Dermis microvascular lymphatic vessel endothelial cell (primary cell): ENCODE measurements around the gene ARHGDIB. TPM values are rescaled to one million over a fixed set of nuclear protein-coding genes. Genes with fewer than 3 reads are reported as not detected.

Experiments used
- DNase-seq, 2 donors: peaks; one replicate each; pipeline versions ENCODE4 v3.0.0 to v3.0.0-alpha.2; 2010; ENCODE audit warnings: low read depth in 2 of 2
- total RNA-seq: library from RNA; depleted of rRNA; stranded (reverse); fragments of >200 nt; gene quantifications from 2 replicates; pipeline ENCODE4 v1.2.1, GENCODE V29; 2014

The ARHGDIB gene
- total RNA-seq, 1 donor from 2014 or later, result 69.4 TPM

- no peak for DNase-seq
Measured at GRCh38 chr12:14984036-14984435, 22.6 kb upstream of the ARHGDIB start.

GRCh38 chr12:14982991-14983390 lies 21.6 kb upstream of the ARHGDIB start:
- no peak for DNase-seq

- no peak for DNase-seq
Measured at GRCh38 chr12:14982562-14982961, 21.2 kb upstream of the ARHGDIB start.

GRCh38 chr12:14981049-14981448 lies 19.6 kb upstream of the ARHGDIB start:
- DNase-seq, result no peak

GRCh38 chr12:14979468-14979867 lies 18.1 kb upstream of the ARHGDIB start:
- no peak for DNase-seq

- DNase-seq, result no peak
Measured at GRCh38 chr12:14976658-14977057, 15.3 kb upstream of the ARHGDIB start.

GRCh38 chr12:14975457-14975856 lies 14.1 kb upstream of the ARHGDIB start:
- no peak for DNase-seq

- no peak for DNase-seq
Measured at GRCh38 chr12:14974633-14975032, 13.2 kb upstream of the ARHGDIB start.

GRCh38 chr12:14972816-14973215 lies 11.4 kb upstream of the ARHGDIB start, which contains the start of gene PDE6H:
Gene PDE6H, plus strand, starts transcription at chr12:14973042. Its CDS starts 4,971 bp downstream, at chr12:14978013.
- DNase-seq, result no peak

- DNase-seq, result no peak
Measured at GRCh38 chr12:14970473-14970872, 9.1 kb upstream of the ARHGDIB start.

GRCh38 chr12:14968478-14968877 lies 7.1 kb upstream of the ARHGDIB start:
- DNase-seq, result no peak

- DNase-seq, result no peak
Measured at GRCh38 chr12:14965221-14965620, 3.8 kb upstream of the ARHGDIB start.

- DNase-seq, result no peak
Measured at GRCh38 chr12:14964406-14964805, 3.0 kb upstream of the ARHGDIB start.

- no peak for DNase-seq
Measured at GRCh38 chr12:14963520-14963919, 2.1 kb upstream of the ARHGDIB start.

- DNase-seq, result no peak
Measured at GRCh38 chr12:14962797-14963196, 1.4 kb upstream of the ARHGDIB start.

- no peak for DNase-seq
Measured at GRCh38 chr12:14962153-14962539, 745 bp upstream of the ARHGDIB start.

- peak in 1 of 2 donors; percentile 82 for DNase-seq
Measured at GRCh38 chr12:14960548-14961465, 594 bp downstream of the ARHGDIB start.

- DNase-seq, result no peak
Measured at GRCh38 chr12:14959916-14960496, 1.4 kb downstream of the ARHGDIB start.

GRCh38 chr12:14959463-14959862 lies 1.9 kb downstream of the ARHGDIB start:
- no peak for DNase-seq

GRCh38 chr12:14959126-14959440 lies 2.3 kb downstream of the ARHGDIB start:
- no peak for DNase-seq

GRCh38 chr12:14958361-14959125 lies 2.9 kb downstream of the ARHGDIB start:
- peak in 1 of 2 donors; percentile 24 for DNase-seq

- no peak for DNase-seq
Measured at GRCh38 chr12:14957551-14958168, 3.7 kb downstream of the ARHGDIB start.
